ENCODE measurements around the gene SUMF1. TPM values are rescaled to one million over a fixed set of nuclear protein-coding genes. Genes with fewer than 3 reads are reported as not detected.
A peak's percentile ranks its signal among the peaks of the same experiment; 100 is the strongest.

Gene SUMF1
- 10 to 100 TPM; 26.5 to 35.8 TPM for total RNA-seq
- 10 to 100 TPM; 23.3 to 30.4 TPM for polyA plus RNA-seq
- long read RNA-seq, donor 1, transcript SUMF1-202 (8 exons, 1,447 nt), result minor isoform, 9 of 260 reads
- long read RNA-seq, donor 1, transcript SUMF1-203 (8 exons, 1,128 nt), result minor isoform, 9 of 260 reads
- long read RNA-seq, donor 1, transcript SUMF1-201 (9 exons, 2,159 nt), result major isoform, 204 of 260 reads
- long read RNA-seq, donor 1, partial matches to known transcripts, result 5 of 260 reads
- long read RNA-seq, donor 1, other reads (novel, unspliced or antisense), result 32 of 260 reads
- long read RNA-seq, donor 2, transcript SUMF1-201 (9 exons, 2,159 nt), result major isoform, 41 of 61 reads
- long read RNA-seq, donor 2, partial matches to known transcripts, result 0 of 61 reads
- long read RNA-seq, donor 2, other reads (novel, unspliced or antisense), result 15 of 61 reads

DNA sequence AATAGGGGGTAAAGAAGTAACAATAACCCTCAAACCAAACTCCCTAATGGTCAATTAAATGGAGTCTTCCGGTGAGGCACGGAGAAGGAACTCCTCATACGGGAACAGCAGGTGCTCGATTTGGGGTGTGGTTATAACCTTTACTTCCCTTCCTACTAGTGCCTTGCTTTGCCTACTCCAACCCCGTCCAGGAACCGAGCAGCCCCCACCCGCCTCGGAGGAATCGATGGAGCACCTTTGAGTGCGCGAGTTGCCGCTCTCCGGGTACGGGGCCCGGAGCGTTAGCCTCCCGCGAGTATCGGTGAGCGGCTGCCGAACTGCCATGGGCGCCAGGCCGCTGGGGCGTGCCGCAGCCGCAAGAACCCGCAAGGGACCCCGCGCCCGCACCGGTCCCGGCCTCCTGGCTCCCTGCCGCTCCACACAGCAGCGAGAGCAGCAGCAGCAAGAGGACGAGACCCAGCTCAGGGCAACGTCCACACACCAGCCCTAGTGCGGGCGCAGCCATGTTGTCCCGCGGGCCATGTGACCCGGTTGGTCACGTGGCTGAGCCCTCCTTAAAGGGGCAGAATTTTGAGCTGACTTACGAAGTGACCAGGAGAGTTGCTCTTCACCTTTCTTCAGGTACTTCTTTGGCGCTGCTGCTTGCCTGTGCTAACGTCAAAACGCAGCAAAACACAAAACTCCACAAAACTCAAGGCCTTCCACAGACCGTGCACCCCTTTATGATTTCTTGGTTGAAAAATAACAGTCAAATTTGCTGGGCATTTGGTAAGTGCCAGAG, at the start of gene SUMF1:
Gene SUMF1 (minus strand): TSS at position 529 of the 781 bp plus-strand sequence. CDS start 24 bp downstream, at position 505.
- Histone ChIP-seq H3K27ac (ENCODE audit: low read depth in 1 of 2, low read length in 2 of 2) (peak within 1 kb of the TSS in 1 of 2 donors; percentile 30), H3K4me3 (ENCODE audit: low read length in 2 of 2) (peak within 1 kb of the TSS; percentile 75 to 97), H3K27me3 (ENCODE audit: control insufficient read depth in 1 of 2, insufficient read depth in 2 of 2, low read length in 1 of 2) (no peaks in the 10 kb centered on the region), H3K36me3 (ENCODE audit: control insufficient read depth in 1 of 2, insufficient read depth in 2 of 2, low read length in 1 of 2) (no peaks in the 10 kb centered on the region), H3K4me1 (ENCODE audit: control insufficient read depth in 1 of 2, insufficient read depth in 2 of 2, low read length in 2 of 2) (no peaks in the 10 kb centered on the region), H3K9me3 (ENCODE audit: control insufficient read depth, low read length) (no peaks in the 10 kb centered on the region)
- intact Hi-C loops (cut with DNase I), result no loop called here
- WGBS, 2 donors, result 0 to 1% methylated on average over 38 to 47 of the region's 47 CpGs
- peak; percentile 96 for ATAC-seq (ENCODE audit: low FRiP score)
- peak; percentile 83 to 93 for DNase-seq

DNA sequence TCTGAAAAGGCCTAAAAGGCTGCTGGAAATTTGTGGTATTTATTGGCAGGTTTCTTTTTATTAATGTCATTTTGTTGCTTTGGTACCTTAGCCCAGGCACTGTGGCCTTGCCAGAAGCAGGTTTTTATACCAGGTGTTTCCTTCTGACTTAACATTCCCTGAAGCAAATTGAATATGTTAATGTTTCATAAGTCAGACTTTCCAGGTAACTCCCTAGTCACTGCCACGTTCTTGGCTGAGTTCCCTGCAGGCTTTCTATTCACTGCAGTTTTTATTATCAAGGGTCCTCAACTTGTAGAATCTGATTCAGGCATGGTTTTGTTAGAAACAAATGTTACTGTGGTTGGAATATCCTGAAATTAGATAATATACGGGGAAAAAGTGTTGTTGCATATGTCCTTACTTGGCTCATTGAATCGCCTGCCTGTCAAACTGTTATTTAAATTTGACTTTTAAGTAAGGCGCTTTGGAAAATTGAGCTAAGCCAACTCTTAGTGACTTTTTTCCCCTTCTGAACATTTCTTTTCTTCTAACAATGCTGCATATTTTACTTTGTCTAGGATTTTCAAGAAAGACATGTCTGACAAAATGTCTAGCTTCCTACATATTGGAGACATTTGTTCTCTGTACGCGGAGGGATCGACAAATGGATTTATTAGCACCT, 49.0 kb upstream of the SUMF1 start:
- Histone ChIP-seq H3K9me3 (ENCODE audit: control insufficient read depth, low read length) (no peaks in the 10 kb centered on the region), H3K4me3 (ENCODE audit: low read length in 2 of 2) (no peak overlapping the region), H3K27me3 (ENCODE audit: control insufficient read depth in 1 of 2, insufficient read depth in 2 of 2, low read length in 1 of 2) (no peaks in the 10 kb centered on the region), H3K27ac (ENCODE audit: low read depth in 1 of 2, low read length in 2 of 2) (peak overlapping the region; percentile 39 to 91), H3K4me1 (ENCODE audit: control insufficient read depth in 1 of 2, insufficient read depth in 2 of 2, low read length in 2 of 2) (peaks cover 10 to 25% of the 10 kb centered on the region in 2 donors), H3K36me3 (ENCODE audit: control insufficient read depth in 1 of 2, insufficient read depth in 2 of 2, low read length in 1 of 2) (no peaks in the 10 kb centered on the region)
- intact Hi-C loops (cut with DNase I), result no loop called here
- 6 to 13% methylated on average over 7 of the region's 7 CpGs for WGBS, 2 donors
- ATAC-seq (ENCODE audit: low FRiP score) (no peak), DNase-seq (no peak)

DNA sequence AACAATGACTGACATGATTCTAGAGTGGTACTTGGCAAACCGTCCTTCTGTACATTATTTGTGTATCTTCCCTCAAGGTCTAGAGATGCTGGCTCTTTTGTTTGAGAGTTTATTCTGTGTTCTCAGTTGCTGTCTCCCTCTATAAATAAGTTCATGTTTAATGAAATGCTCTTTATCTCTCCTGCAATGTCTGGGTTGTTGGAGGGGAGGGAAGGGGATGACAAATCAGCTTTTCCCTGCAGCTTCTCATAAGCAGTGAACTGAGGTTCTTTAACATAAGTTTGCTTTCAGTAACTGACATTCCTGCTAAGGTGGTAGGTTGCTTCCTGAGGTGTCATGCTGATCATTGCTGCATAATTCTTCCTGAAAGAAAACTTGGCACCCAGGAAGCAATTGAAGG, 47.8 kb upstream of the SUMF1 start:
- Histone ChIP-seq H3K4me3 (ENCODE audit: low read length in 2 of 2) (no peak overlapping the region), H3K27ac (ENCODE audit: low read depth in 1 of 2, low read length in 2 of 2) (peak overlapping the region; percentile 0 to 91), H3K9me3 (ENCODE audit: control insufficient read depth, low read length) (no peaks in the 10 kb centered on the region), H3K4me1 (ENCODE audit: control insufficient read depth in 1 of 2, insufficient read depth in 2 of 2, low read length in 2 of 2) (peaks cover 10 to 14% of the 10 kb centered on the region in 2 donors), H3K36me3 (ENCODE audit: control insufficient read depth in 1 of 2, insufficient read depth in 2 of 2, low read length in 1 of 2) (peaks cover 0 to 2% of the 10 kb centered on the region in 2 donors), H3K27me3 (ENCODE audit: control insufficient read depth in 1 of 2, insufficient read depth in 2 of 2, low read length in 1 of 2) (no peaks in the 10 kb centered on the region)
- DNase-seq (no peak), ATAC-seq (ENCODE audit: low FRiP score) (no peak)
- intact Hi-C loops (cut with DNase I), result no loop called here
- 43 to 49% methylated on average over 1 of the region's 1 CpG for WGBS, 2 donors

DNA sequence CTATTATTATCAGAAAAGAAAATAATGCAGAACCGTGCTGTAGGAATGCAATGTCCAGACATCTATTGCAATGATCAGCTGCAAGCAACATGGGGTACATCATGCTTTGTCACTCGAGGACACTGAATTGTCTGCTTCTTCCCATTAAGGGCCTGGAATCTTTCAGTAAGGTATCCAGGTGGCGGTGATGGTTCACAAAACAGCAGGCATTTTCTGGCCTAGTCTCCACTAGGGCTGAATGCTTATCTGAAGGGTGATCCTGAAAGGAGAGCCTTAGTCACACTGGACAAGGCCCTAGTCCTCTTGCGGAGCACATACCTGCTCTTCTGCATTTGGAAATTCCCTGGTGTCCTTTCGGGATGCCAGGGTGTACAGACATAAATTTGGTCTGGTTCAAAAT, 47.3 kb upstream of the SUMF1 start:
- Histone ChIP-seq H3K4me3 (ENCODE audit: low read length in 2 of 2) (no peak overlapping the region), H3K36me3 (ENCODE audit: control insufficient read depth in 1 of 2, insufficient read depth in 2 of 2, low read length in 1 of 2) (peaks cover 0 to 2% of the 10 kb centered on the region in 2 donors), H3K27me3 (ENCODE audit: control insufficient read depth in 1 of 2, insufficient read depth in 2 of 2, low read length in 1 of 2) (no peaks in the 10 kb centered on the region), H3K4me1 (ENCODE audit: control insufficient read depth in 1 of 2, insufficient read depth in 2 of 2, low read length in 2 of 2) (peaks cover 8 to 14% of the 10 kb centered on the region in 2 donors), H3K27ac (ENCODE audit: low read depth in 1 of 2, low read length in 2 of 2) (no peak overlapping the region), H3K9me3 (ENCODE audit: control insufficient read depth, low read length) (no peaks in the 10 kb centered on the region)
- no peak for ATAC-seq (ENCODE audit: low FRiP score)
- DNase-seq, result no peak
- WGBS, 2 donors, result 64 to 69% methylated on average over 5 of the region's 5 CpGs
- intact Hi-C loops (cut with DNase I), result no loop called here

DNA sequence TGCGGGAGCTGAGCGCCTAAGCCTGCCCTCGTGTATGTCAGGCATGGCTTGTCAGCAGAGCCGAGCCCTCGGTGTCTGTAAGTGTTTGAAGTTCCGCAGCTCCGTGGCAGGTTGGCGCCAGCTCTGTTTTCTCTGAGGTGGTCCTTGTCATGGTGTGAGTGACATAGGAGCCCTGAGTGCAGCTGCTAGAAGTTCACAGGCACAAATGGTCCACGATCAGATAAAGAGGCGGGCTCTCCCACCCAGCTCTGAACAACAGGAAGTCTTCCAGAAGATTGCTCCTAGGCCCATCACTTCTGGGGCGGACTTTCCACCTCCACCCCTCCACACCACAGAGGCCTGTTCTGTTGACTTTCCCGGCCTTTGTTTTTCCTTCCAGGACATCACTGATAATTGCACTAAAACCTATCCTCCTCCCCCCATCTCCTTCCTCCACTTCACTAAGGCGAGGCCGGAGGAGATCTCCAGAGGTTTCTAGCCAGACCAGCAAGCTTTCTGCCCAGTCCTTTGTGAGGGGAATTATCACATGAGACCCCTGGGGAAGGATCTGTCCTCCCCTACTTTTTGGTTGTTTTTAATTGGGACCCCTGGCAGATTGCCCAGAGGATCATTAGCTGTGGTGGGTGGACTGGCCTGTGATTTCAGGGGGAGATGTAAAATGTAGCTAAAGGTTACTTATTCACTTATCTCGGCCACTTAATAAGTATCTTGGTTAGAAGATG, 46.0 kb upstream of the SUMF1 start:
- no peaks in the 10 kb centered on the region for H3K9me3 ChIP-seq (ENCODE audit: control insufficient read depth, low read length)
- no peak overlapping the region for H3K4me3 ChIP-seq (ENCODE audit: low read length in 2 of 2)
- WGBS, 2 donors, result 61 to 62% methylated on average over 14 to 15 of the region's 15 CpGs
- DNase-seq, result no peak
- H3K27me3 ChIP-seq (ENCODE audit: control insufficient read depth in 1 of 2, insufficient read depth in 2 of 2, low read length in 1 of 2), result no peaks in the 10 kb centered on the region
- no peak for ATAC-seq (ENCODE audit: low FRiP score)
- H3K27ac ChIP-seq (ENCODE audit: low read depth in 1 of 2, low read length in 2 of 2), result no peak overlapping the region
- H3K4me1 ChIP-seq (ENCODE audit: control insufficient read depth in 1 of 2, insufficient read depth in 2 of 2, low read length in 2 of 2), result peaks cover 8 to 9% of the 10 kb centered on the region in 2 donors
- intact Hi-C loops (cut with DNase I), result no loop called here
- H3K36me3 ChIP-seq (ENCODE audit: control insufficient read depth in 1 of 2, insufficient read depth in 2 of 2, low read length in 1 of 2), result peaks cover 0 to 2% of the 10 kb centered on the region in 2 donors

DNA sequence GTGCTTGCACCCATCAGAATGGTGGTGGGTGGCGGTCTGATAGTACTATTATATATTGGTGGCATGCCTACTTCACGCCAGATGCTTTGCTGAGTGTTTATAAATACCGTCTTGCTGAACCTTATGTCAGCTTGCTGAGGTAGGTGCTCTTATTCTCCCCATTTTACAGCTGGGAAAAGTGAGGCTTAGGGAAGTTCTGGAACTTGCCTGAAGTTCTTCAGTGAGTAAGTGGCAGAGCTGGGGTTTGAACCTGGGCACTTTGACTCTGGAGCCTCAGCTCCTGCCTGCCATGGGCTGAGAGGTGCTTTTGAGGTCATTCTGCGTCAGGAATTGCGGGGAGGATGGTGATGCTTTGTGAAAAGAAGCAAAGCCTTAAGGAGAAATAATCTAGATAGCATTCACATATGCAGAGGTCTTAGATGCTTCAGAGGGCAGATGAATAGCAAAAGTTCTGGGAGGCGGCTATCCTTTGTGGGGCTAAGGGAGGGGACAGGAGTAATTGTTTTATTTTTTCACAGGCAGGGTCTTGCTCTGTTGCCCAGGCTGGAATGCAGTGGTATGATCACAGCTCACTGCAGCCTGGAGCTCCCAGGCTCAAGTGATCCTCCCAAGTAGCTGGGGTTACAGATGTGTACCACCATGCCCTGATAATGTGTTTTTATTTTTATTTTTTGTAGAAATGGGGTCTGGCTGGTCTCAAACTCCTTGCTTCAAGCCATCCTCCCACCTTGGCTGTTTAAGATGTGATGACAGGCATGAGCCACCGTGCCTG, 44.6 kb upstream of the SUMF1 start:
- DNase-seq (no peak), ATAC-seq (ENCODE audit: low FRiP score) (no peak)
- Histone ChIP-seq H3K27me3 (ENCODE audit: control insufficient read depth in 1 of 2, insufficient read depth in 2 of 2, low read length in 1 of 2) (no peaks in the 10 kb centered on the region), H3K27ac (ENCODE audit: low read depth in 1 of 2, low read length in 2 of 2) (no peak overlapping the region), H3K36me3 (ENCODE audit: control insufficient read depth in 1 of 2, insufficient read depth in 2 of 2, low read length in 1 of 2) (peaks cover 0 to 2% of the 10 kb centered on the region in 2 donors), H3K4me3 (ENCODE audit: low read length in 2 of 2) (no peak overlapping the region), H3K4me1 (ENCODE audit: control insufficient read depth in 1 of 2, insufficient read depth in 2 of 2, low read length in 2 of 2) (peaks cover 4 to 6% of the 10 kb centered on the region in 2 donors), H3K9me3 (ENCODE audit: control insufficient read depth, low read length) (no peaks in the 10 kb centered on the region)
- 73 to 86% methylated on average over 7 of the region's 7 CpGs for WGBS, 2 donors
- intact Hi-C loops (cut with DNase I), result no loop called here

DNA sequence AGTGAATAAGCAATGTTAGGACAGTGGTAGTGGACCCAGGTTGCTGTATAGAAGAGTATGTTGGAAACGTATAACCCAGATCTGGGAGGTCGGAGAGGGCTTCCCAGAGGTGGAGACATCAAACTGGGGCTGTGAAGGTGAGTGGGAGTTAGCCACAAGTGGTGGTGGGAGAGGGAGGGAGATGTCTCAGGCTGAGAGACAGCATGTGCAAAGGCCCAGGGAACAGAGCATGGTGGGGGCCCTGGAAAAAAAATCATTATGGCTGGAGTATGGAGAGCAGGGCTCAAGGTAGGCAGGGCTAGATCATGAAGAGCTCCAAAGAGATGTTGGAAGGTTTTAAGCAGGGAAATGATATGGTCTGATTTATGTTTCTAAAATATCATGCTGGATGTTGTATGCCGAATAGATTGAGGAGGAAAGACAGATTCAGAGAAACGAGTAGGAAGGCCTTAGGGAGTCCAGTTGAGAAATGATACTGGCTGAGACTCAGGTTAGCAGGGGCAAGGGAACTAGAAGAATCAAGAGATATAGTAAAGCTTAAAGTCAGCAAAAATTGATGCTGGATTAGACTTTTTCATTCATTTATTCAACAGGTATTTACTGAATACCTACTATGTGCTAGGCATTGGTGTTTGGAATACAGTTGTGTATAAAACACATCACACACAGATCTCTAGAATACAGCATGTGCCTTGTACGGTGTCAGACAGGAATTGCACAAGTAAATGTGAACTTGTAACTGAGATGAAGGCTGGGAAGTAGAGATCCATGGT, 43.1 kb upstream of the SUMF1 start:
- intact Hi-C loops (cut with DNase I), result no loop called here

More for the DNA sequence above, 43.1 kb upstream of the SUMF1 start:
- Histone ChIP-seq H3K36me3 (ENCODE audit: control insufficient read depth in 1 of 2, insufficient read depth in 2 of 2, low read length in 1 of 2) (peaks cover 0 to 2% of the 10 kb centered on the region in 2 donors), H3K4me1 (ENCODE audit: control insufficient read depth in 1 of 2, insufficient read depth in 2 of 2, low read length in 2 of 2) (peaks cover 4 to 10% of the 10 kb centered on the region in 2 donors), H3K27me3 (ENCODE audit: control insufficient read depth in 1 of 2, insufficient read depth in 2 of 2, low read length in 1 of 2) (no peaks in the 10 kb centered on the region), H3K27ac (ENCODE audit: low read depth in 1 of 2, low read length in 2 of 2) (no peak overlapping the region), H3K4me3 (ENCODE audit: low read length in 2 of 2) (no peak overlapping the region), H3K9me3 (ENCODE audit: control insufficient read depth, low read length) (no peaks in the 10 kb centered on the region)
- ATAC-seq (ENCODE audit: low FRiP score), result no peak
- no peak for DNase-seq
- 80 to 86% methylated on average over 5 of the region's 5 CpGs for WGBS, 2 donors

Data from aorta (tissue), 5 donors.